ENCODE data around the gene TRPM2.
"Not testable (repeated sequence)": the region's sequence is repeated elsewhere in the genome, so short reads cannot be mapped to it uniquely, and the experiment has no call there.

TRPM2 gene

DNA sequence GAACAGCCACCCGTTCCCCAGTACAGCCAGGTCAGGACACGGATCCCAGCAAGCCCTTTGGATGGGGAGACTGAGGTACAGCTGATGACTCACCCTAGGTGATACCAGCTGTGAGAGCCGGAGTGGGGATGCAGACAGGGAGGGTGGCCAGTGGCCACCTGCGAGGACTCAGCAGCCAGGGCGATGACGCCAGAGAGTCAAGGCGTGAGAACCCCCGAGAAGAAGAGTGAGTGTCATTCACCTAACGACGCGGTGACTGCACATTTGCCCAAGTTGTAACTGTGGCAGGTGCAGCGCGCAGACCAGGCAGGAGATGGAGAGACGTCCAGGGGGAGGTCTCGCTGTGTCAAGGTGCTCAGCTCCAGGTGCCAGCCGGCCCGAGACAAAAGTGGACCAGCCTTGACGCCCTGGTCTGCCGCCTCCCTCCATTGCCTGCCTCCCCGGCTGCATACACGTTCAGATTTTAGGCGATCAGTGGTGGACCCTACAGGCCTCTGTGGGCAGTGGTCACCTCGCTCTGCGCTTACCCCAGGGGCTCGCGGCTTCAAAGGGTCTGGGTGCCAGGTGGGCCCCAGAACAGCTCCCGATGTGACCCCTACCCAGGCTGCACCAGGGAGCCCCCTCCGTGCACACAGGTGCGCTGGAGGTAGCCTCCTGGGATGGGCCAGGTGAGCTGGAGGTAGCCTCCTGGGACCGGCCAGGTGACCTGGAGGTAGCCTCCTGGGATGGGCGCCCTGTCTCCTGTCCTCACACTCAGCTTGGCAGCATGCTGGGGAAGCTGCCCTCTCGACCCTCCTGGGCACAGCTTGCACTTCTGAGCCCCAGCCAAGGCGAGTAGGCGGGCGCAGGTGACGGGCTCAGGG lies 113.8 kb downstream of the TRPM2 start:
- no peak for DNase-seq

DNA sequence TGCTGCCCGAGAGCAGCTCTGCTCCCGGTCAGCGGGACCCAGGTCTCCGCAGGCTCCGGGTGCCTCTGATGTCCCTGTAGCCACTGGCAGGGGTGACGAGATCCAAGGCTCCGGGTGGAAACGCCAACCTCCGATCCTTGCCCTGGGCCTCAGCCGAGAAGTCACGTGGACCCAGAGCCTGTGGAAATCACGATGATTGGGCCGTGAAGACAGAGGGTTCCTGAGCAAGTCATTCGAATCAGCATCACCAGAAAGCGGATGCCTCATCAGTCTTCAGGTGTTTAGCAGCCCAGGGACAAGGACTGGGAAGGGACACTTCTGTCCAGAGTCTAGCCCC lies 114.4 kb downstream of the TRPM2 start:
- no peak for DNase-seq

DNA sequence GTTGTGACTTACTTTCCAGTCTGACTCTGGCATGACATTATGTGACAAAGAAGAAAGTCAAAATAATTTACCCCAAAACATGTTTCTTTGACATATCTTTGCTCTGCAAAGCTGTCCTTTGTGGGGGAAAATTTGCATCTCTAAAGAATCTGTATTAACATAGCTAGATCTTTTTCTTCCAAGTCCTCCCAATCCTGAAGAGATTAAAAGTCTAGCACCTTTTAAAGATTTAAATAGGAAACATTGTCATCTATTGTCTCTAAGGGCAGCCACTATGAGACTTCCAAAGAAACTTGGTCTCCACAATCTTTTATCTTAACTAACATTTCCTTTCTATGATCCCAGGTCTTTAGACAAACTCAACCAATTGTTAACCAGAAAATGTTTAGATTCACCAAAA lies 117.9 kb downstream of the TRPM2 start:
- no peak for DNase-seq

DNA sequence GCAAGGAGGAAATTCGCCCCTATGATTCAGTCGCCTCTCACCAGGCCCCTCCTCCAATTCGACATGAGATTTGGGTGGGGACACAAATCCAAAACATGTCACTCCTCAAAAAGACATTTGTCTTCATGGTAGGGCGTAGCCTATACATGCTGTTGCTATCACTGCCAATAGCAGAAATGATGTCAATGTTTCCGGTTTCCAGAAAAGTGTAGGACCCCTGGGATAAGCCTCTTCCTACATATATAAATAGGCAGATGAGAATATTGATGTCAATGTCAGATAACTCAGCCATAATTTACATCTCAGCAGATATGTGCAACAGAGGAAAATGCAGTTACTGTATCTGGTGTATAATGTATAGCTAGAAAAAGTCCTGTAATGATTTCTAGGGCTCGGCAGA lies 118.6 kb downstream of the TRPM2 start:
- no peak for DNase-seq

DNA sequence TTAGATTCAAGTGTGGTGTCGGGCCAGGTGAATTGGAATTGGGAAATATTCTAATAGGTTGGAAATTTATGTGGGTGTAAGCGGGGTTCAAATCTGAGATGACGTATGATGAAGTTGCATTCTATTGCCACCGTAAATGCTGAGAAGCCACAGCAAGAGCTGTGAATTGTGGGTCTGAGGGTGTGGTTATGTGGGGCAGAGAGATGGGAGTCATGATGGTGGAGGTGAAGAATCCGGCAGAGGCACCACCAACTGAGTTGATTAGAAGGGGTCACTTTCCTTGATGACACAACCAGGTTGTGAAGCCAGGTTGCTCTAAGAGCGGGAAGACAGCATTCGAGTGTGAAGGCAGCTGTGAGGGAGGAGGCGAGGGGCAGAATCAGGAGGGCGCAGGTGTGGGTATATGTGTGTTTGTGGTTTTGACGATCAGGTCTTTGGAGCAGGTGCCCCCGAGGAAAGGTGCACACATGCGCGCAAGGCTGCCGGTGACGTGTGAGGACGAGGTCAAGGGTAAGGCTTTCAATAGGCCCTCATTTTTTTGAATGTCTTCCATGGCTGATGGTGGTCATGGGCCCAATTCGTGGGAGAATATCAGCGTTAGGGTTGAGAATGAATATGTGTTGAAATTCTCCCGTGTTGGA lies 120.6 kb downstream of the TRPM2 start:
- DNase-seq = no peak

DNA sequence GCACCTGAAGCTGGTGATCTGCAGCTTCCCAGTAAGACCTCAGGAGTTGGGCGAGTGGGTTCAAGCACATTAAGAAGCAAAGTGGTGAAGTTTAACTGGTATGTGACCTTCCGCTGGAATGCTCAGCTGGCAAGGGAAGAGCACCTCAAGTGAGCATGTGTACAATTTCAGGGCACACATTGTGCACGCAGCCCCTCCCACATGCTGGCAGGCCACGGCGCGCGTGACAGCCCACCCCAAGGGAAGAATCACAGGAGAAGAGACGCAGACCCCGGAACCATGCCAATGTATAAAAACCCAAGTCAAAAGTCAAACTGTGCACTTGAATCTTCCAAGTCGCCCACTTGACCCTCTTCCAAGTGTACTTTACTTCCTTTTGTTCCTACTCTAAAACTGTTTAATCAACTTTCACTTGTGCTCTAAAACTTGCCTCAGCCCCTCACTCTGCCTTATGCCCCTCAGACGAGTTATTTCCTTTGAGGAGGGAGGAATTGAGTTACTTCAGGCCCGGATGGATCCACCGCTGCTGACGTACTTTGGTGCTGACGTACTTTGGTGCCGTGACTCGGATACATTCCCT lies 121.9 kb downstream of the TRPM2 start:
- DNase-seq = no peak

DNA sequence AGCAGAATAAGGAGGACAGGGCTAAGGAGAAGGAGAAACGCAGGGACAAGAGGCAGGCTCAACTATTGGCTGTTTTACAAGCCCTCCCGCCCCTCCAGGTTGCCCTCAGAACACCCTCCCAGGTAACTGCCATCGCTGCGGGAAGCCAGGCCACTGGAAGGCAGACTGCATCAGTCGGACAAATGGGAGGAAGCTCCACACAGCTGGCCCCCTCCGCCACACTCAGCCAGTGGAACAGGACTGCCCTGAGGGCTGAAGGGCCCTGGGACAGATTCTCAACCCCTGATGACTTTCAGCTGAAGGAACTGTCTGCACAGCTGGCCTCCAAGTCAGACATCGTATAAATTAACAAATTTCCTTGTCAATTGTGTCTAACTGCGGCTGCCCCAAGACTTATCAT lies 123.7 kb downstream of the TRPM2 start:
- no peak for DNase-seq

DNA sequence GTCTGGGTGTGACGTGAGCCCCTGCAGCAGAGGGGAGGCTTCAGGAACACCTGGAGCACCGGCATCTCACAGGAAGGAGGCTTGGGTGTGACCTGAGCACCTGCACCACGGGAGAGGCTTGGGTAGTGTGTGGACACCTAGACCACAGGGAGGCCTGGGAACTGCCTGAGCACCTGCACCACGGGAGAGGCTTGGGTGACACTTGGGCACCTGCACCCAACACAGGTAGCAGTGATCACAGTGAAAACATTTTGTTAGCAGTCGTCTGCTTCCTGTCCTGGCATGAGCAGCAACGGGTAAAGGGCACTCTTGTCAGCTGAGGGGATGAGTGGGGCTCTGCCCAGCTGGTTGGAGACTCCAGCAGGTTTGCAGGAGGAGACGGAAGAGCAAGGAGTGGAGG lies 124.3 kb downstream of the TRPM2 start:
- DNase-seq = no peak

DNA sequence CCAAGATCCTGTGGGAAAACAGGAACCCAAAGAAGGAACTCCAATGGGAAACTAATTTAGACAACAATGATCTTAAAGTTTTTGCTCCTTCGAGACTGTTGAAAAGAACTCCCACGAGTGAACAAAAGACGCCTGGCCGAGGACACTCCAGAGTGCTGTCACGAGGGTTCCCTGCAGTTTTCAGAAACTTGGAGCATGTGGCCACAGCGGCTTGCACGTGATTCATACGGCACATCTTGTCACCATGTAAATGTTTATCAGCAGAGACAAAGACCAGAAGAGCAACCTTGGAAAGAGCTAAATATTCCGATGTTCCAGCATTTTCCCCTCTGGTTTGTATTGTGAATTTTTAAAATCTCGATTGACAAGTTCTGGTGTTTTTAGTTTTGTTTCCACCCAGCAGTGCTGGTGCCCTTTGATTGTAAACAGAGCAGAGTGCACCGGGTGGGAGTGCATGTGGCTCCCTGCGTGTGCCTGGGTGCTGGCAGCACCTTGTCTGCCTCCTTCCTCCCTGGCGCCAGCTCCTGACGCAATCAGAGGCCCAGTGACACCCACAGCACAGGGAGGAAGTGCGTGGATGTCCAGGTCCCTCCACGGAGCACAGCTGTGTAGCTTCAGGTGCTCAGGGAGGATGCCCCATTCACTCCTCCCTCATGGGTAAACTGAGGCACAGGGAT lies 124.8 kb downstream of the TRPM2 start:
- DNase-seq = no peak

DNA sequence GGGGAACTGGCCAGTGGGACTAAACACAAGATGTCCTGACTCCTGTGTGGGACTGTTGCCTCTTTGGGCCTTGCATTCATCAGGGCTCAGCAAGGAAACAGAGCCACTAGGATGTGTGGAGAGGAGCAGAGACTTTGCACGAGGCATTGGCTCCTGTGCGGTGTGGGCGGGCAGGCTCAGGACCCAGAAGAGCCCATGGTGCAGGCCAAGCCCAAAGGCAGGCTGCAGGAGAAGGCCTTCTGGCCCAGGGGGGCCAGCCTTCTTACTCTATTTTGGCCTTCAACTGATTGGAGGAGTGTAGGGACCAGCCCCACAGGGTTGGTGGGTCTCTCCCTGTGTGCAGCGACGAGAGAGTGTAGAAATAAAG lies 125.4 kb downstream of the TRPM2 start:
- DNase-seq = no peak

DNA sequence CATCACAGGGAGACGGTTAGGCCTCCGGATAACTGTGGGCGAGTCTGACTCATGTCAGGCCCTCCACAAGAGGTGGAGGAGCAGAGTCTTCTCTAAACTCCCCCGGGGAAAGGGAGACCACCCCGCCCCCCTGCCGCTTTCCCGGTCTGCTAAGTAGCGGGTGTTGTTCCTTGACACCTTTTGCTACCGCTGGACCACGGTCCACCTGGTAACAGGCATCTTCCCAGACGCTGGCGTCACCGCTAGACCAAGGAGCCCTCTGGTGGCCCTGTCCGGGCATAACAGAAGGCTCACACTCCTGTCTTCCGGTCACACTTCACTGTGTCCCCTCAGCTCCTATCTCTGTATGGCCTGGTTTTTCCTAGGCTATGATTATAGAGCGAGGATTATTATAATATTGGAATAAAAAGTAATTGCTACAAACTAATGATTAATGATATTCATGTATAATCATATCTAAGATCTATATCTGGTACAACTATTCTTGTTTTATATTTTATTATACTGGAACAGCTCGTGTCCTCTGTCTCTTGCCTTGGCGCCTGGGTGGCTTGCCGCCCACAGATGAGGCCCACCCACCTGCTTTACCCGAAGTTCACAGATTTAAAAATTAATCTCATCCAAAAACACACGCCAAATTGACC lies 126.3 kb downstream of the TRPM2 start:
- DNase-seq = not testable (repeated sequence)

DNA sequence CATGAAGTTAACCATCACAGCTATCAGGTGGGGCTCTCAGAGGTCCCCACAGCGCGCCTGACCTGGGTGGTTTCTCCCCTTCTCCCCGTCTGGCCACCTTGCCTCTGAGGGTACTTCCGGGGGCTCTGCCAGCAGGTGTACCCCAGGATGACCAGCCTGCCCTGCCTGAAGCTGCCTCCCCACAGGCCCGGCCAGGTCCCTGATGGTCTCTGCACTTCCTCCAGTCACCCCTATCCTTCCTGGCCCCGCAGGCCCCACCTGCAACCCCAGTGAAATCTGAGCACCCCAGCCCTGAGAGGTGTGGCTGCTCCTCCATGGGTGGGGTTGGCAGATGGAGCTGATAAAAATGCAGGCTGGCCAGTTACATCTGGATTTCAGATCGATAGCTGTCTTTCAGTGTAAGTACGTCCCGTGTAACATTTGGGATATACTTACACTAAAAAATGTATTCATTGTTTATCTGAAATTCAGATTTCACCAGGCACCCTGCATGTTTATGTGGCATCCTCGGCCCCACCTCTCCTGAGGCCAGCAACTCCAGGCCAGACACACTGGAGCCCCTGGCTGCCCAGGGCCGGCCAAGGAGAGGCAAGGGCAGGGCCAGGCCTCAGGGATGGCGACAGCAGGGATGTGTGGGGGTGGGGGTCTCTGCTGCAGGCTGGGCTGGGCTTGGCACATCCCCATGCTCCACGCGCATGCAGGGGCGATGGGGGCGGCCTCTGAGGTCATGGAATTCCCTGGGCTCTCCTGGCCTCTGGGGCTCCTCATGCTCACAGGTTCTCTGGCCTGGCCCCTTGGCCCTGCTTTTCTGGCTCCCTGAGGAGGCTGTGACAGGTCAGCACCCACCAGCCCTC lies 127.0 kb downstream of the TRPM2 start:
- no peak for DNase-seq

DNA sequence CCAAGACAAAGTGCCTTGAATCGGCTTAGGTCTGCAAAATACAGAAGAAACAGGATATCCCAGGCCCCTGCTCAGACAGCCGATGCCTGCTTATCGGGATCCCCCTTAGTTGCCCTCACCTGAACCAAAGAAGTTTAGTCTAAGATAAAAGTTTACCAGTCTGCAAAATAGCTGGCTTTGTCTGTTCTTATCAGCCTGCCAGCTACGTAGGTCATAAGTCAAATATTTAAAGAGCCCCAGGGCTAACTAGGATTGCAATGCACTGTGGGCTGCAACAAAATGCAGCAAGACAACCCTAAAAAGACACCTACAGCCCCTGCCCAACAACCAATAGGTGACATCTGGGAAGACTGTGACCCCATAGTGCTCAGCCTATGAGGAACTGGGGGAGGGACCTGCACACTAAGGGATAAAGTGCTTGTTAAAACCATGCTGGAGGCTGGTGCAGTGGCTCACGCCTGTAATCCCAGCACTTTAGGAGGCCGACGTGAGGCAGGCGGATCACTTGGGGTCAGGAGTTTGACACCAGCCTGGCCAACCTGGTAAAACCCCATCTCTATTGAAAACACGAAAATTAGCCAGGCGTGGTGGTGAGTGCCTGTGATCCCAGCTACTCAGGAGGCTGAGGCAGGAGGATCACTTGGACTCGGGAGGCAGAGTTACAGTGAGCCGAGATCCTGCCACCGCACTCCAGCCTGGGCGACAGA lies 129.3 kb downstream of the TRPM2 start:
- DNase-seq = no peak

DNA sequence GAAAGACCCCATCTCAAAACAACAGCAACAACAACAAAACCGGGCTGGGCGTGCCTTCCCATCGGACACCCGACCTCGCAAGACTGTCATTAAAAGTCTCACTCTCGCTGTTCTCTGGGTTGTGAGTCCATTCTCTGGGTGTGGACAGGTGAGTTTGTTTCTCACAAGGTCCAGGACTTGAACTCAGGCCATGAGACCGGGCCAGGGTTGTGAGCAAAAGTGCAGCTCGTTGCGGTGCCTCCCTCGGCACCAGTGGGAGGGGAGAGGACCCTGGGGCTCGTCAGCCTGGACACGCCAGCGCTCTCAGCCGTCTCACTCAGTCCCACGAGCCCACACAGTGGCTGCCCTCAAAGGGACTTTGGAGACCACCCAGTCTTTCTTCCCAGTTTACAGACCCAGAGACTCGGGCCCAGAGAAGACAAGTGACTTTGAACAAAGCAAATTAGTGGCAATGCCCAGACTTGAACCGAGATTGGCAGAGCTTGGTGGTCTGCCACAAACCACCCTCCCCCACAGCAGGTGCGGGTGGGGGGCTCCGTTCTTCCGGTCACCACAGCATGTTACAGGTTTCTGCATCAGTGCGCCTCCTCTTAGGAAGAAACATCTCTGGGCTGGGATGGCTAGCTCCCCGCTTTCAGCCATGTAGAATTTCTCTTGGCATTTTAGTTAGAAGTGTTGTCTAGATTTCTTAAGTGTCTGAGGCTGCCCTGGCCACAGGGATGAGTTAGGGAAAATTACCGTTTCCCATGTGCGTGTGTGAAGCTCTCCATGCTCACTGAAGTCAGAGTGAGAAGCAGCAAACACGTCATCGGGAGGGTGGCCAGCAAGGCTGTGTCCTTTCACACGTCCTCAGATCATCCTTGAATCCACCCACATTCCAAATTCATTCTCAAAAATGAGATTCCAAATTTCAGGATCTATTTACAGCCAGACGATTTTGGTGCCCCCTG lies 130.1 kb downstream of the TRPM2 start:
- DNase-seq = no peak

DNA sequence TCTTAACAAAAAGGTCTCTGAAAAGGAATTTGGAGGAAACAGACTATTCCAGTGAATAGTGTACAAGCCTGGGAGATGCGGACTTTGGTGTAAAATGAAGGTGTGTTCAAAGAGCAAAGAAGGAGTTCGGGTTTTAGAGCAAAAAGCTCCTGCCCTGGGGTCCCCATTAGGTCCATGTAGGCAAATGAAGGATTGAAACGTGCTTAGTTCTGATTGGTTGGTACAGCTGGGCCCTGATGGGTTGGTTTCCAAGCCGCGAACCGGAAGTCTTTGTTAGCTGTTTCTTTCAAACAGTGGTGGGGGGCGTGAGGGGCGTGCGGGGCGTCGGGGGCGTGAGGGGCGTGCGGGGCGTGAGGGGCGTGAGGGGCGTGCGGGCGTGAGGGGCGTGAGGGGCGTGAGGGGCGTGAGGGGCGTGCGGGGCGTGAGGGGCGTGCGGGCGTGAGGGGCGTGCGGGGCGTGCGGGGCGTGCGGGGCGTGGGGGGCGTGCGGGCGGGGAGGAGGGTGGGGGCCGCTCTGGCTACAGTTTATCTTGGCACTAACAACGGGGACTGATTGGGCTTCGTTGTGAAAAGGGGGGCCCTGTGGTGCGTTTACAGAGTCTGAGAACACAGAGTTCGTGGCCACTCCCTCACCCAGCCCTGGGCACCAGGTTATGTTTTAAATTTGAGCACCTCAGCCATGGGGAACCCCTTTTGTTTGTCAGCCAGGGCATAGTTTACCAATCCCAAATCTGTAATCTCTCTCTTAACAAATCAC lies 131.3 kb downstream of the TRPM2 start:
- no peak for DNase-seq

DNA sequence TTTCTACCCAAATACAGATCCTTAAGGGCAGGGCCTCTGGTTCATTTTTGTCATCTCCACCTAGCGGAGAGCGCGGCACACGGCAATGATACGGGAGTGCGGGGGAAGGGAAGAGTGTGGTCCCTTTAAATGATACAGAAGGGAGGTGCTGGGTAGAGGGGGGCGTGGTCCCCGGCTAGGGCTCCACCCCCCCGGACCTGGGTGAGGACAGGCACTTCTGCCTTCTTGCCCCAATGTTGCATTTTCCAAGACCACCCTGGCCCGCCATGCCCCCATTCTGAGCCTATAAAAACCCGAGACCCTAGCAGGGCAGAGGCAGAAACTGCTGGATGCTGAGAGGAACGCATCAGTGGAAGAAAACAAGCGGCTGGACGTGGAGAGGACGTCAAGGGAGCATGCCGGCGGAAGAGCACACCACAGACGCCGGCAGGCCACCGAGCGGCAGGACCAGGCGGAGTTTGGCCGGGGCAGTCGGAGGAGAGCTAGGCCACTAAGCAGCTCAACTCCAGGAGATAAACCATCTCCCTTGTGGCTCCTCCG lies 131.9 kb downstream of the TRPM2 start:
- DNase-seq = no peak

DNA sequence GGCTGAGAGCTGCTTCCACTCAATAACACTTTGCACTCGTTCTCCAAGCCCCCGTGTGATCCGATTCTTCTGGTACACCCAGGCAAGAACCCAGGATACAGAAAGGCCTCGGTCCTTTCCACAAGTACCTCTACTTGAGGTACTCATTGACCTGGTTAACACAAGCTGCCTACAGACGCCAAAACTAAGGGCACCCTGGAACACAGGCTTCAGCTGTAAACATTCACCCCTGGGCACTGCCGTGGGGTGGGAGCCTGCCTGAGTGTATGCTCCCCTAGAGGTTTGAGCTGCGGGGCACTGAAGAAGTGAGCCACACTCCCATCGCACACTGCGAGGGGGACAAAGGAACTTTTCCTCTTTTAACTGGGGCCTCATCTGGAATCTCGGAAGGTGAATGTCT lies 132.4 kb downstream of the TRPM2 start:
- no peak for DNase-seq

DNA sequence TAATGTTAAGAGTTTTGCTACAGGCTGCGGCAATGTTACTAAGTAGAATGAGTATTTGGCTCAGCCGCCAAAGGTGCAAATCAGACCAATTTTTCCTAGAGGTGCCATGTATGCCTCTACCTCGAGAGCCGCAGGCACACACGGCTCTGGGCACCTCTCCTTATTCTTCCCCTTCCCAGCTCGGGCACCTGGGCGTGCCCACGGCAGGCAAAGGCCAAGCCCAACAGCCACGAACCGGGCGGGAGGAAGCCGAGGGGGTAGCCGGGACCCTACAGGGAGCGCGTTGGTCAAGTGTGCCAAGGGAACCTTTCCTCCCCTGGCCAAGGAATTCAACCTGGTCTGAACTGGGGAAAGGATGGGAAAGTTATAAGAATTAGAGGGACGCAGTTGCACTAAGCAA lies 132.9 kb downstream of the TRPM2 start:
- DNase-seq = no peak

DNA sequence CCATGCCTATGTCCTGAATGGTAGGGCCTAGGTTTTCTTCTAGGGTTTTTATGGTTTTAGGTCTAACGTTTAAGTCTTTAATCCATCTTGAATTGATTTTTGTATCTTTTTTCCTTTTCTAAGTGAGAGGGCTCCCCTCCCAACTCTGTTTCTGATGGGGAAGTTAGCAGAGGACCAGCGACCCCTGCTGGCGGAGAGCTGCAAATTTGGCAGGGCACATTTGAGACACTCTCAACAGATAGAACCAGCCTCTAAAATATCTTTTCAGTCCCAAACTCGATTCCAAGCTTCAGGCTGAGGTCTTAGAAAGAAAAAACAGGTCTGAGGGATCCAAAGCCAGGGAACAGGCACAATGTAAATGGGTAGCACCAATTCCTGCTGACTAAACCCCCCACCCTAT lies 134.4 kb downstream of the TRPM2 start:
- no peak for DNase-seq

Data from midbrain (tissue), 1 donor.